IMR-90 (cell line): ENCODE data around the gene JMY. TPM values are rescaled to one million over a fixed set of nuclear protein-coding genes. Genes with fewer than 3 reads are reported as not detected.

Source experiments
- ATAC-seq: fragments of 200-7000 bp; cut with Tn5 transposase; 2 replicates; pipeline ENCODE4 v1.9.1; 2020; ENCODE audit warnings: low read depth, mild to moderate bottlenecking, moderate library complexity
- BruUV-seq: library from RNA; stranded (reverse); fragments of 400-500 nt; replicated peaks from 2 replicates; lab custom pipeline; 2021; lab: Mats Ljungman, UMichigan
- CTCF ChIA-PET: fragments of 300-600 bp; formaldehyde crosslinking; extraction: SDS; loops from one replicate; lab custom pipeline; 2021; ENCODE audit warnings: antibody characterized with exemption; lab: Yijun Ruan, JAX
- POLR2A ChIA-PET: fragments of 300-600 bp; sonication (Branson Sonifier 250); formaldehyde crosslinking; loops from one replicate; lab custom pipeline; 2022; ENCODE audit warnings: antibody characterized with exemption; ENCODE audit not compliant: unreplicated experiment; lab: Charles Lee
- DNase-seq: peaks from one replicate; pipeline ENCODE4 v3.0.0; 2013
- H2AFZ ChIP-seq: replicated peaks from 2 replicates; pipeline ENCODE3; 2013; ENCODE audit warnings: low read length, mild to moderate bottlenecking; ENCODE audit not compliant: poor library complexity
- H2AK5ac ChIP-seq: 2 replicates; pipeline ENCODE4 v1.6.1; 2013; ENCODE audit warnings: low read depth, low read length, inconsistent platforms
- H2AK9ac ChIP-seq: replicated peaks from 2 replicates; pipeline ENCODE3; 2013; ENCODE audit warnings: mild to moderate bottlenecking, low read depth, low read length, moderate library complexity; ENCODE audit not compliant: poor library complexity
- H2BK120ac ChIP-seq: 2 replicates; pipeline ENCODE4 v1.6.1; 2013; ENCODE audit warnings: low read depth, low read length, inconsistent platforms
- H2BK15ac ChIP-seq: 3 replicates; pipeline ENCODE4 v1.6.1; 2013; ENCODE audit warnings: low read depth, low read length, inconsistent platforms
- H2BK20ac ChIP-seq: 2 replicates; pipeline ENCODE4 v1.6.1; 2013; ENCODE audit warnings: low read depth, mild to moderate bottlenecking, inconsistent platforms, low read length, moderate library complexity
- H2BK5ac ChIP-seq: 2 replicates; pipeline ENCODE4 v1.6.1; 2013; ENCODE audit warnings: mild to moderate bottlenecking, low read depth, low read length, inconsistent platforms; ENCODE audit not compliant: poor library complexity, severe bottlenecking
- H3K14ac ChIP-seq: replicated peaks from 2 replicates; pipeline ENCODE4 v1.6.1; 2013; ENCODE audit warnings: low read depth, low read length, inconsistent platforms
- H3K18ac ChIP-seq: 2 replicates; pipeline ENCODE4 v1.6.1; 2013; ENCODE audit warnings: low read depth, low read length, control low read depth
- H3K23ac ChIP-seq: 2 replicates; pipeline ENCODE4 v1.6.1; 2013; ENCODE audit warnings: low read depth, low read length, inconsistent platforms
- H3K27ac ChIP-seq: 2 replicates; pipeline ENCODE4 v1.5.1; 2013; ENCODE audit warnings: mild to moderate bottlenecking, control low read depth, low read length; ENCODE audit not compliant: insufficient read depth
- H3K27me3 ChIP-seq: 2 replicates; pipeline ENCODE4 v1.6.1; 2013; ENCODE audit warnings: low read length; ENCODE audit not compliant: control insufficient read depth, insufficient read depth
- H3K36me3 ChIP-seq: 2 replicates; pipeline ENCODE4 v1.6.1; 2013; ENCODE audit warnings: low read length, mixed read lengths; ENCODE audit not compliant: control insufficient read depth, insufficient read depth
- H3K4ac ChIP-seq: 2 replicates; pipeline ENCODE4 v1.6.1; 2013; ENCODE audit warnings: low read depth, low read length, inconsistent platforms
- H3K4me1 ChIP-seq: 2 replicates; pipeline ENCODE4 v1.6.1; 2013; ENCODE audit warnings: low read length, mixed read lengths; ENCODE audit not compliant: control insufficient read depth, insufficient read depth
- H3K4me2 ChIP-seq: 2 replicates; pipeline ENCODE4 v1.6.1; 2013; ENCODE audit warnings: low read depth, mild to moderate bottlenecking, control low read depth, low read length, moderate library complexity
- H3K4me3 ChIP-seq: 2 replicates; pipeline ENCODE4 v1.5.1; 2013; ENCODE audit warnings: low read depth, mild to moderate bottlenecking, control low read depth, low read length, moderate library complexity; ENCODE audit not compliant: insufficient read depth
- H3K56ac ChIP-seq: 2 replicates; pipeline ENCODE4 v1.6.1; 2013; ENCODE audit warnings: low read length, inconsistent platforms; ENCODE audit not compliant: insufficient read depth; ENCODE audit errors: extremely low read depth
- H3K79me1 ChIP-seq, 2 experiments: 2 replicates each; pipeline ENCODE4 v1.6.1; 2013; ENCODE audit warnings: low read length in 2 of 2, inconsistent platforms in 1 of 2, low read depth in 1 of 2
- H3K9ac ChIP-seq: 2 replicates; pipeline ENCODE4 v1.6.1; 2013; ENCODE audit warnings: low read depth, low read length, control low read depth
- H3K9me1 ChIP-seq: 2 replicates; pipeline ENCODE4 v1.6.1; 2013; ENCODE audit warnings: low read length, inconsistent platforms; ENCODE audit not compliant: insufficient read depth
- H3K9me3 ChIP-seq: 2 replicates; pipeline ENCODE4 v1.6.1; 2013; ENCODE audit warnings: low read length; ENCODE audit not compliant: control insufficient read depth, insufficient read depth
- H4K20me1 ChIP-seq: 2 replicates; pipeline ENCODE4 v1.6.1; 2013; ENCODE audit warnings: low read length, inconsistent platforms; ENCODE audit not compliant: insufficient read depth
- H4K5ac ChIP-seq: 2 replicates; pipeline ENCODE4 v1.6.1; 2013; ENCODE audit warnings: mild to moderate bottlenecking, low read depth, low read length, control low read depth
- H4K8ac ChIP-seq, 2 experiments: 2 replicates each; pipeline ENCODE4 v1.6.1; 2013; ENCODE audit warnings: low read depth in 2 of 2, low read length in 2 of 2, control low read depth in 1 of 2, inconsistent platforms in 1 of 2
- H4K91ac ChIP-seq: 2 replicates; pipeline ENCODE4 v1.6.1; 2013; ENCODE audit warnings: low read depth, low read length, inconsistent platforms; ENCODE audit not compliant: insufficient read depth
- BHLHE40 ChIP-seq: fragments of 150-350 bp; IDR thresholded peaks from 2 replicates; pipeline ENCODE4 v1.6.1; 2016; ENCODE audit warnings: mild to moderate bottlenecking, low read depth, low read length
- CEBPB ChIP-seq: IDR thresholded peaks from 2 replicates; pipeline ENCODE4 v1.6.1; 2012; ENCODE audit warnings: low read depth, low read length, improper control_type of control experiment
- CHD1 ChIP-seq: IDR thresholded peaks from 2 replicates; pipeline ENCODE4 v1.6.1; 2012; ENCODE audit warnings: low read depth, low read length, improper control_type of control experiment
- FOS ChIP-seq: fragments of 150-350 bp; IDR thresholded peaks from 2 replicates; pipeline ENCODE4 v1.6.1; 2016; ENCODE audit warnings: low read depth, low read length
- MAFK ChIP-seq: IDR thresholded peaks from 2 replicates; pipeline ENCODE4 v1.6.1; 2012; ENCODE audit warnings: low read depth, low read length, improper control_type of control experiment
- MAZ ChIP-seq: IDR thresholded peaks from 2 replicates; pipeline ENCODE4 v1.6.1; 2012; ENCODE audit warnings: low read depth, mild to moderate bottlenecking, low read length, improper control_type of control experiment, moderate library complexity, borderline replicate concordance
- MXI1 ChIP-seq: IDR thresholded peaks from 2 replicates; pipeline ENCODE4 v1.6.1; 2012; ENCODE audit warnings: low read depth, mild to moderate bottlenecking, low read length, moderate library complexity, borderline replicate concordance
- NFE2L2 ChIP-seq: fragments of 150-350 bp; IDR thresholded peaks from 2 replicates; pipeline ENCODE4 v1.6.1; 2016; ENCODE audit warnings: low read depth, mild to moderate bottlenecking, low read length
- POLR2A ChIP-seq: IDR thresholded peaks from 2 replicates; pipeline ENCODE4 v1.6.1; 2012; ENCODE audit warnings: mild to moderate bottlenecking, low read depth, low read length
- RAD21 ChIP-seq: IDR thresholded peaks from 2 replicates; pipeline ENCODE4 v1.6.1; 2012; ENCODE audit warnings: low read length, improper control_type of control experiment
- RCOR1 ChIP-seq: IDR thresholded peaks from 2 replicates; pipeline ENCODE4 v1.6.1; 2012; ENCODE audit warnings: mild to moderate bottlenecking, low read length, improper control_type of control experiment; ENCODE audit not compliant: insufficient replicate concordance
- RFX5 ChIP-seq: IDR thresholded peaks from 2 replicates; pipeline ENCODE4 v1.8.0; 2012; ENCODE audit warnings: low read depth, mild to moderate bottlenecking, low read length, moderate library complexity
- SMC3 ChIP-seq: fragments of 150-350 bp; IDR thresholded peaks from 2 replicates; pipeline ENCODE4 v1.6.1; 2016; ENCODE audit warnings: low read depth, mild to moderate bottlenecking, antibody characterized with exemption, low read length, moderate library complexity
- WGBS, 2 experiments: methylation state at CpG; one replicate each; pipeline versions ENCODE4 v1.1.5 to v1.1.7; 2013; ENCODE audit warnings: missing lambda C conversion rate in 2 of 2; ENCODE audit not compliant: insufficient read length in 1 of 2; ENCODE audit errors: extremely low coverage in 2 of 2; 5-methylcytosine and 5-hydroxymethylcytosine counted together
- dilution Hi-C: fragments of 300-500 bp; cut with HindIII; formaldehyde crosslinking; loops from one replicate; pipeline ENCODE4 v1.14.3; 2018; ENCODE audit warnings: low sequenced_read_pairs; ENCODE audit not compliant: unreplicated experiment
- in situ Hi-C: fragments of 300-500 bp; cut with MboI; formaldehyde crosslinking; loops from 3 replicates; pipeline ENCODE4 v1.14.3; 2019; ENCODE audit warnings: low sequenced_read_pairs, inconsistent platforms, mixed read lengths
- intact Hi-C: fragments of 100-400 bp; cut with micrococcal nuclease; formaldehyde crosslinking; loops from 2 replicates; pipeline ENCODE4 v1.10.0; 2022
- polyA plus RNA-seq, 3 experiments: library from polyadenylated mRNA; depleted of rRNA; stranded (reverse); fragments of >200 nt; gene quantifications; 2 replicates each; pipeline ENCODE4 v1.2.3, GENCODE V29; 2012; ENCODE audit warnings: low replicate concordance in 1 of 3
- total RNA-seq: library from RNA; depleted of rRNA; stranded (reverse); fragments of >200 nt; gene quantifications from 2 replicates; pipeline ENCODE4 v1.2.3, GENCODE V29; 2012
- TF ChIP-seq, protein P1 (sequence below): conservative IDR thresholded peaks from 2 replicates; pipeline ENCODE4 v1.5.1; 2012; ENCODE audit warnings: mild to moderate bottlenecking, low read depth, low read length, improper control_type of control experiment
- TF ChIP-seq, protein P2 (sequence below): fragments of 150-350 bp; IDR thresholded peaks from 2 replicates; pipeline ENCODE4 v1.6.1; 2016; ENCODE audit warnings: low read depth, mild to moderate bottlenecking, low read length, moderate library complexity, borderline replicate concordance
- TF ChIP-seq, protein P3 (sequence below): fragments of 150-350 bp; IDR thresholded peaks from 2 replicates; pipeline ENCODE4 v1.6.1; 2017; ENCODE audit warnings: mild to moderate bottlenecking, antibody characterized with exemption, low read length, low read depth

The JMY gene
- total and polyA plus RNA-seq, 2 of the 4 experiments (the other 2 are of a cell fraction): 1.7 to 3.2 TPM

DNA sequence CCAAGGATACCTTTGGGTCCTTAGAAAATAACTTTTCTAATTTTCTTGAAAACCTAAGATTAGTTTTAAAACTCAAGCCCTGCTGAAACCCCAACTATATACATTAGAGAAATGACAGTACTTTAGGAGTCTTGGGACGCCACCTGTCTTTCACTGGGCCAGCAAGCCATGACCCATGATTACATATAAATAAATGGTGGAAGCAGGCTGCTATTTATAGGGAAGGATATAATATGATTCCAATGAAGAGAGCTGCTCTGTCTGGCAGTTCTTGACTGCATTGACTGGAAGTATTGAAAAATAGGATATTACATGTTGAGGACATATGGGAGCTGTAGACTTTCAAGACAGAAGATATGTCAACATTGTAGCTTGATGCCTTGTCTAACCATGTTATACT lies 7.3 kb downstream of the JMY start:
- dilution Hi-C loops: no loop called here
- H3K4ac ChIP-seq: no peak overlapping the region
- no peak overlapping the region for H2BK5ac ChIP-seq
- no peak overlapping the region for H2AFZ ChIP-seq
- H3K4me3 ChIP-seq: no peak overlapping the region
- POLR2A ChIA-PET: no interaction called here
- no peak overlapping the region for H2AK9ac ChIP-seq
- H3K4me1 ChIP-seq: peaks cover 3% of the 10 kb centered on the region; the same call in 1 of the 2 replicates
- no peaks in the 10 kb centered on the region for H3K9me1 ChIP-seq
- TF ChIP-seq RAD21 (no peak), CEBPB (no peak), BHLHE40 (no peak), RFX5 (no peak), MAFK (no peak), FOS (no peak), POLR2A (no peak), NFE2L2 (no peak), MAZ (no peak), RCOR1 (no peak), CHD1 (no peak), MXI1 (no peak), SMC3 (no peak)
- TF ChIP-seq, protein P1, sequence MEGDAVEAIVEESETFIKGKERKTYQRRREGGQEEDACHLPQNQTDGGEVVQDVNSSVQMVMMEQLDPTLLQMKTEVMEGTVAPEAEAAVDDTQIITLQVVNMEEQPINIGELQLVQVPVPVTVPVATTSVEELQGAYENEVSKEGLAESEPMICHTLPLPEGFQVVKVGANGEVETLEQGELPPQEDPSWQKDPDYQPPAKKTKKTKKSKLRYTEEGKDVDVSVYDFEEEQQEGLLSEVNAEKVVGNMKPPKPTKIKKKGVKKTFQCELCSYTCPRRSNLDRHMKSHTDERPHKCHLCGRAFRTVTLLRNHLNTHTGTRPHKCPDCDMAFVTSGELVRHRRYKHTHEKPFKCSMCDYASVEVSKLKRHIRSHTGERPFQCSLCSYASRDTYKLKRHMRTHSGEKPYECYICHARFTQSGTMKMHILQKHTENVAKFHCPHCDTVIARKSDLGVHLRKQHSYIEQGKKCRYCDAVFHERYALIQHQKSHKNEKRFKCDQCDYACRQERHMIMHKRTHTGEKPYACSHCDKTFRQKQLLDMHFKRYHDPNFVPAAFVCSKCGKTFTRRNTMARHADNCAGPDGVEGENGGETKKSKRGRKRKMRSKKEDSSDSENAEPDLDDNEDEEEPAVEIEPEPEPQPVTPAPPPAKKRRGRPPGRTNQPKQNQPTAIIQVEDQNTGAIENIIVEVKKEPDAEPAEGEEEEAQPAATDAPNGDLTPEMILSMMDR: no peak
- TF ChIP-seq, protein P2, sequence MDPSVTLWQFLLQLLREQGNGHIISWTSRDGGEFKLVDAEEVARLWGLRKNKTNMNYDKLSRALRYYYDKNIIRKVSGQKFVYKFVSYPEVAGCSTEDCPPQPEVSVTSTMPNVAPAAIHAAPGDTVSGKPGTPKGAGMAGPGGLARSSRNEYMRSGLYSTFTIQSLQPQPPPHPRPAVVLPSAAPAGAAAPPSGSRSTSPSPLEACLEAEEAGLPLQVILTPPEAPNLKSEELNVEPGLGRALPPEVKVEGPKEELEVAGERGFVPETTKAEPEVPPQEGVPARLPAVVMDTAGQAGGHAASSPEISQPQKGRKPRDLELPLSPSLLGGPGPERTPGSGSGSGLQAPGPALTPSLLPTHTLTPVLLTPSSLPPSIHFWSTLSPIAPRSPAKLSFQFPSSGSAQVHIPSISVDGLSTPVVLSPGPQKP: no peak
- TF ChIP-seq, protein P3, sequence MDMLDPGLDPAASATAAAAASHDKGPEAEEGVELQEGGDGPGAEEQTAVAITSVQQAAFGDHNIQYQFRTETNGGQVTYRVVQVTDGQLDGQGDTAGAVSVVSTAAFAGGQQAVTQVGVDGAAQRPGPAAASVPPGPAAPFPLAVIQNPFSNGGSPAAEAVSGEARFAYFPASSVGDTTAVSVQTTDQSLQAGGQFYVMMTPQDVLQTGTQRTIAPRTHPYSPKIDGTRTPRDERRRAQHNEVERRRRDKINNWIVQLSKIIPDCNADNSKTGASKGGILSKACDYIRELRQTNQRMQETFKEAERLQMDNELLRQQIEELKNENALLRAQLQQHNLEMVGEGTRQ: no peak
- CTCF ChIA-PET: no interaction called here
- no CpG with 5 or more reads among the region's 1 CpG for WGBS, 2 experiments
- no peak overlapping the region for H3K9ac ChIP-seq
- H3K56ac ChIP-seq: no peak overlapping the region
- peaks cover 9% of the 10 kb centered on the region; the same call in 1 of the 2 replicates for H4K20me1 ChIP-seq
- no peak overlapping the region for H2AK5ac ChIP-seq
- H3K27me3 ChIP-seq: no peaks in the 10 kb centered on the region
- no peak overlapping the region for H4K8ac ChIP-seq
- no peak overlapping the region for H3K14ac ChIP-seq
- H3K4me2 ChIP-seq: no peak overlapping the region
- H4K5ac ChIP-seq: no peak overlapping the region
- H3K18ac ChIP-seq: no peak overlapping the region
- H4K91ac ChIP-seq: no peak overlapping the region
- no peak for ATAC-seq
- H3K36me3 ChIP-seq: no peaks in the 10 kb centered on the region
- no peak overlapping the region for H2BK120ac ChIP-seq
- no peak overlapping the region for H3K23ac ChIP-seq
- in situ Hi-C loops: no loop called here
- H3K27ac ChIP-seq: no peak overlapping the region
- no peak overlapping the region for H2BK20ac ChIP-seq
- H3K79me1 ChIP-seq: peaks cover 10 to 18% of the 10 kb centered on the region in 2 experiments; a peak in 3 of 4 replicates
- no peaks in the 10 kb centered on the region for H3K9me3 ChIP-seq
- BruUV-seq: no TSS peak
- no peak for DNase-seq
- no peak overlapping the region for H2BK15ac ChIP-seq
- intact Hi-C loops: no loop called here
